H9 (cell line): Measurements from ENCODE around the gene MYRF. TPM values are rescaled to one million over a fixed set of nuclear protein-coding genes. Genes with fewer than 3 reads are reported as not detected.

ENCODE experiments used
- DNase-seq: peaks from one replicate; pipeline ENCODE4 v3.0.0-alpha.2; 2017
- H2AFZ ChIP-seq: one replicate; pipeline ENCODE4 v1.6.1; 2013; ENCODE audit warnings: mild to moderate bottlenecking, low read length, control low read depth, moderate library complexity
- H2AK5ac ChIP-seq: 2 replicates; pipeline ENCODE4 v1.6.1; 2013; ENCODE audit warnings: low read length, control low read depth, mixed read lengths; ENCODE audit not compliant: insufficient read length
- H2BK120ac ChIP-seq: one replicate; pipeline ENCODE4 v1.6.1; 2013; ENCODE audit warnings: low read depth, mild to moderate bottlenecking, low read length, control low read depth, inconsistent platforms; ENCODE audit not compliant: poor library complexity, severe bottlenecking
- H2BK12ac ChIP-seq: 2 replicates; pipeline ENCODE4 v1.6.1; 2013; ENCODE audit warnings: low read length, control low read depth, mixed read lengths, low read depth; ENCODE audit not compliant: insufficient read length
- H2BK15ac ChIP-seq: 2 replicates; pipeline ENCODE4 v1.6.1; 2013; ENCODE audit warnings: low read depth, low read length, control low read depth
- H2BK20ac ChIP-seq: one replicate; pipeline ENCODE4 v1.6.1; 2013; ENCODE audit warnings: low read depth, mild to moderate bottlenecking, low read length, control low read depth, inconsistent platforms; ENCODE audit not compliant: poor library complexity, severe bottlenecking
- H2BK5ac ChIP-seq: 2 replicates; pipeline ENCODE4 v1.6.1; 2013; ENCODE audit warnings: low read length, control low read depth, mixed read lengths; ENCODE audit not compliant: insufficient read length
- H3K14ac ChIP-seq: 2 replicates; pipeline ENCODE4 v1.6.1; 2013; ENCODE audit warnings: low read length, control low read depth; ENCODE audit not compliant: insufficient read depth
- H3K18ac ChIP-seq: 2 replicates; pipeline ENCODE4 v1.6.1; 2013; ENCODE audit warnings: low read depth, mild to moderate bottlenecking, mixed read lengths, low read length, control low read depth; ENCODE audit not compliant: insufficient read length
- H3K23ac ChIP-seq: 2 replicates; pipeline ENCODE4 v1.6.1; 2013; ENCODE audit warnings: low read length, control low read depth, mixed read lengths, low read depth; ENCODE audit not compliant: insufficient read length
- H3K23me2 ChIP-seq: 2 replicates; pipeline ENCODE4 v1.6.1; 2013; ENCODE audit warnings: low read depth, mild to moderate bottlenecking, mixed read lengths, low read length, control low read depth; ENCODE audit not compliant: insufficient read length, poor library complexity, severe bottlenecking
- H3K27ac ChIP-seq: 2 replicates; pipeline ENCODE4 v1.5.1; 2013; ENCODE audit warnings: low read length, control low read depth, mixed read lengths, low read depth; ENCODE audit not compliant: insufficient read length
- H3K27me3 ChIP-seq: 2 replicates; pipeline ENCODE4 v1.6.1; 2013; ENCODE audit warnings: low read length, control low read depth, inconsistent platforms; ENCODE audit not compliant: insufficient read depth
- H3K4ac ChIP-seq: 2 replicates; pipeline ENCODE4 v1.6.1; 2013; ENCODE audit warnings: low read depth, mild to moderate bottlenecking, control low read depth, inconsistent platforms, low read length, moderate library complexity
- H3K4me1 ChIP-seq: 2 replicates; pipeline ENCODE4 v1.6.1; 2013; ENCODE audit warnings: low read length, control low read depth, inconsistent platforms; ENCODE audit not compliant: insufficient read depth
- H3K4me2 ChIP-seq: 2 replicates; pipeline ENCODE4 v1.6.1; 2013; ENCODE audit warnings: low read length, control low read depth, mixed read lengths; ENCODE audit not compliant: insufficient read length, insufficient read depth
- H3K56ac ChIP-seq: 2 replicates; pipeline ENCODE4 v1.6.1; 2013; ENCODE audit warnings: low read depth, mild to moderate bottlenecking, mixed read lengths, low read length, control low read depth; ENCODE audit not compliant: insufficient read length
- H3K79me1 ChIP-seq: 2 replicates; pipeline ENCODE4 v1.6.1; 2013; ENCODE audit warnings: low read depth, mild to moderate bottlenecking, moderate library complexity, low read length, control low read depth, inconsistent platforms; ENCODE audit not compliant: insufficient read depth, poor library complexity, severe bottlenecking
- H3K79me2 ChIP-seq: 2 replicates; pipeline ENCODE4 v1.6.1; 2013; ENCODE audit warnings: low read length, control low read depth, inconsistent platforms; ENCODE audit not compliant: insufficient read depth
- H3K9ac ChIP-seq: 2 replicates; pipeline ENCODE4 v1.6.1; 2013; ENCODE audit warnings: low read length, control low read depth, mixed read lengths; ENCODE audit not compliant: insufficient read length; ENCODE audit errors: extremely low read depth
- H3K9me3 ChIP-seq: one replicate; pipeline ENCODE4 v1.6.1; 2013; ENCODE audit warnings: low read depth, low read length, inconsistent platforms; ENCODE audit not compliant: control insufficient read depth
- H3T11ph ChIP-seq: one replicate; pipeline ENCODE4 v1.6.1; 2013; ENCODE audit warnings: mild to moderate bottlenecking, low read length, control low read depth, inconsistent platforms
- H4K20me1 ChIP-seq: one replicate; pipeline ENCODE4 v1.6.1; 2013; ENCODE audit not compliant: control insufficient read depth, insufficient read length, insufficient read depth
- H4K5ac ChIP-seq: 2 replicates; pipeline ENCODE4 v1.6.1; 2013; ENCODE audit warnings: low read depth, mild to moderate bottlenecking, mixed read lengths, low read length, control low read depth; ENCODE audit not compliant: insufficient read length
- H4K8ac ChIP-seq: replicated peaks from 2 replicates; pipeline ENCODE4 v1.6.1; 2013; ENCODE audit warnings: low read length, control low read depth, mixed read lengths, low read depth; ENCODE audit not compliant: insufficient read length
- H4K91ac ChIP-seq: 2 replicates; pipeline ENCODE4 v1.6.1; 2013; ENCODE audit warnings: low read depth, mild to moderate bottlenecking, moderate library complexity, mixed read lengths, low read length, control low read depth; ENCODE audit not compliant: insufficient read length
- H3K27ac Mint-ChIP-seq, 3 experiments: 2 replicates in 2 of 3; 3 replicates in 1 of 3; pipeline ENCODE4 v1.8.0; 2020 to 2021; ENCODE audit warnings: mixed read lengths in 3 of 3, mild to moderate bottlenecking in 1 of 3, moderate library complexity in 1 of 3
- H3K27me3 Mint-ChIP-seq: 2 replicates; pipeline ENCODE4 v1.8.0; 2021; ENCODE audit warnings: low read depth, mild to moderate bottlenecking, moderate library complexity, mixed read lengths
- H3K36me3 Mint-ChIP-seq, 3 experiments: 2 replicates in 2 of 3; 3 replicates in 1 of 3; pipeline ENCODE4 v1.8.0; 2020 to 2021; ENCODE audit warnings: low read depth in 3 of 3, mixed read lengths in 3 of 3; ENCODE audit not compliant: insufficient read depth in 1 of 3
- H3K4me1 Mint-ChIP-seq, 2 experiments: 2 replicates each; pipeline ENCODE4 v1.8.0; 2020; ENCODE audit warnings: mixed read lengths in 2 of 2
- H3K4me3 Mint-ChIP-seq, 2 experiments: 2 replicates in 1 of 2; 3 replicates in 1 of 2; pipeline ENCODE4 v1.8.0; 2020 to 2021; ENCODE audit warnings: mild to moderate bottlenecking in 2 of 2, mixed read lengths in 2 of 2, moderate library complexity in 1 of 2
- H3K9me3 Mint-ChIP-seq, 2 experiments: 2 replicates in 1 of 2; 3 replicates in 1 of 2; pipeline ENCODE4 v1.8.0; 2020; ENCODE audit warnings: mild to moderate bottlenecking in 2 of 2, mixed read lengths in 2 of 2, moderate library complexity in 1 of 2
- WGBS: extraction: QIAGEN DNeasy Blood & Tissue Kit; methylation state at CpG from one replicate; pipeline ENCODE4 v1.1.7; 2013; ENCODE audit warnings: missing lambda C conversion rate, low lambda C conversion rate, mixed read lengths; ENCODE audit not compliant: insufficient read length; ENCODE audit errors: extremely low coverage; 5-methylcytosine and 5-hydroxymethylcytosine counted together
- total RNA-seq: library from RNA; stranded (reverse); gene quantifications from 2 replicates; pipeline ENCODE4 v1.2.1, GENCODE V29; 2021
- TF ChIP-seq, protein P1 (sequence below): fragments of 200-600 bp; sonication (generic); conservative IDR thresholded peaks from 3 replicates; pipeline ENCODE4 v1.8.0; 2021; ENCODE audit warnings: antibody characterized with exemption, mild to moderate bottlenecking

The MYRF gene
- total RNA-seq, 1 experiment from 2014 or later: 13.9 TPM

- H2BK20ac ChIP-seq: no peak overlapping the region
- H4K20me1 ChIP-seq: no peaks in the 10 kb centered on the region
- peaks cover 3% of the 10 kb centered on the region for H3K23me2 ChIP-seq
- no peak overlapping the region for H2AK5ac ChIP-seq
- no peak overlapping the region for H4K5ac ChIP-seq
- Mint-ChIP-seq H3K27ac (no peak overlapping the region), H3K9me3 (no peaks in the 10 kb centered on the region), H3K4me3 (peak overlapping the region in 1 of 2 experiments; percentile 30; a peak in 1 of 5 replicates), H3K36me3 (peaks cover 21 to 62% (median 48%) of the 10 kb centered on the region in 3 experiments), H3K4me1 (peaks cover 23 to 29% of the 10 kb centered on the region in 2 experiments), H3K27me3 (no peaks in the 10 kb centered on the region; the same call in 1 of the 2 replicates)
- no peak for DNase-seq
- H3K56ac ChIP-seq: no peak overlapping the region
- no peaks in the 10 kb centered on the region for H3K27me3 ChIP-seq
- no peak overlapping the region for H2BK12ac ChIP-seq
- no peak overlapping the region for H3K9ac ChIP-seq
- no peak overlapping the region for H4K8ac ChIP-seq
- no peak overlapping the region for H2BK15ac ChIP-seq
- H3K23ac ChIP-seq: no peak overlapping the region
- TF ChIP-seq, protein P1, sequence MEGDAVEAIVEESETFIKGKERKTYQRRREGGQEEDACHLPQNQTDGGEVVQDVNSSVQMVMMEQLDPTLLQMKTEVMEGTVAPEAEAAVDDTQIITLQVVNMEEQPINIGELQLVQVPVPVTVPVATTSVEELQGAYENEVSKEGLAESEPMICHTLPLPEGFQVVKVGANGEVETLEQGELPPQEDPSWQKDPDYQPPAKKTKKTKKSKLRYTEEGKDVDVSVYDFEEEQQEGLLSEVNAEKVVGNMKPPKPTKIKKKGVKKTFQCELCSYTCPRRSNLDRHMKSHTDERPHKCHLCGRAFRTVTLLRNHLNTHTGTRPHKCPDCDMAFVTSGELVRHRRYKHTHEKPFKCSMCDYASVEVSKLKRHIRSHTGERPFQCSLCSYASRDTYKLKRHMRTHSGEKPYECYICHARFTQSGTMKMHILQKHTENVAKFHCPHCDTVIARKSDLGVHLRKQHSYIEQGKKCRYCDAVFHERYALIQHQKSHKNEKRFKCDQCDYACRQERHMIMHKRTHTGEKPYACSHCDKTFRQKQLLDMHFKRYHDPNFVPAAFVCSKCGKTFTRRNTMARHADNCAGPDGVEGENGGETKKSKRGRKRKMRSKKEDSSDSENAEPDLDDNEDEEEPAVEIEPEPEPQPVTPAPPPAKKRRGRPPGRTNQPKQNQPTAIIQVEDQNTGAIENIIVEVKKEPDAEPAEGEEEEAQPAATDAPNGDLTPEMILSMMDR: no peak
- no peak overlapping the region for H2BK120ac ChIP-seq
- no peaks in the 10 kb centered on the region for H3K4me1 ChIP-seq
- no peak overlapping the region for H3K4ac ChIP-seq
- no peak overlapping the region for H2AFZ ChIP-seq
- H3K79me1 ChIP-seq: peaks cover 5% of the 10 kb centered on the region
- no peak overlapping the region for H4K91ac ChIP-seq
- H3K14ac ChIP-seq: no peak overlapping the region
- no CpG with 5 or more reads among the region's 12 CpGs for WGBS
- H3K18ac ChIP-seq: no peak overlapping the region
- no peak overlapping the region for H3T11ph ChIP-seq
- no peak overlapping the region for H3K4me2 ChIP-seq
- no peak overlapping the region for H2BK5ac ChIP-seq
- H3K27ac ChIP-seq: no peak overlapping the region
- peaks cover 16% of the 10 kb centered on the region; the same call in 1 of the 2 replicates for H3K79me2 ChIP-seq
- no peaks in the 10 kb centered on the region for H3K9me3 ChIP-seq
Observed at GRCh38 chr11:61795459-61795858, 43.0 kb downstream of the MYRF start.
